ENCODE data around the gene CARHSP1. TPM values are rescaled to one million over a fixed set of nuclear protein-coding genes. Genes with fewer than 3 reads are reported as not detected.

The CARHSP1 gene
- total and polyA plus RNA-seq, 4 donors, result 68.4 to 148 (median 102) TPM

DNA sequence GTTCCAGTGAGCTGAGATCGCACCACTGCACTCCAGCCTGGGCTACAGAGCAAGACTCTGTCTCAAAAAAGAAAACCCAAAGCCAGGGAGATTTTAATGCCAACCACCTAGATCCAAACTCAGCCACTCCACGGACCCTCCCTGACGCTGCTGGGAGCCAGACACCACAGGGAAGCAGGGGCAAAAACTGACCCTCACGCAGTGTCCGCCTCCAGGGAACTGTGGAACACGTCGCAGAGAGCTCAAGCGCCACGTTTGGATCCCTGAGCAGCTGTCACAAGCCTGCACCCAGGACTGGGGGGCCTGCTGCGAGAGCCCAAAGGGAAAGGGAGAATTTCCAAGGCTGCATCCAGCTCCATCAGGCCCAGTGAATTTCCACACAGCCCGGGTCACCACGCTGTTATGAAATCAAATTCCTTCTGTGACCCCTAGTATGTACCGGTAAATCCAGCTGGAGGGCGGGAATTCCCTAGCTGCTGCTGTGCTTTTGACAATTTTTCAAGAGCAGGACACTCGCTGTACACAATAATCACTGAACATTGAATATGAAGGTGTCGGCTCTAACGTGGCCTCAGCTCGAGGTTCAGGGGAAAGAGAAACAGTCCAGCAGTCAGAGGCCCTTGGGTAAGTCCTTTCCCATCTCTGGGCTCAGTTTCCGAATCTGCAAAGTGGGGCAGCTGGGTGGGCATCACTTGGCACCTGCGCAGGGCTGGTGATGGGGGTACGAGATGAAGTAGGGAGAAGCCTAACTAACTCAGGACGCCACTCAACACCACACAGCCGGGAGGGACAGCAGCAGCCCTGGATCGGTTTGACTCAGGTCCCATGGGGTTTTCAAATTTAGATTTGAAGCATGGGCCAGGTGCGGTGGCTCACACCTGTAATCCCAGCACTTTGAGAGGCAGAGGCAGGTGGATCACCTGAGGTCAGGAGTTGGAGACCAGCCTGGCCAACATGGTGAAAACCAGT, 8.6 kb downstream of the CARHSP1 start:
- DNase-seq, result peak in 2 of 3 donors; percentile 50 to 61
- H3K27ac ChIP-seq (ENCODE audit: low read depth in 1 of 2, low read length in 1 of 2), result peak overlapping the region in 1 of 2 donors; percentile 72
- no peaks in the 10 kb centered on the region for H3K9me3 ChIP-seq (ENCODE audit: control insufficient read depth in 4 of 4, insufficient read depth in 3 of 4, low read length in 3 of 4)
- H3K4me3 ChIP-seq, result no peak overlapping the region
- TF ChIP-seq, protein P1, sequence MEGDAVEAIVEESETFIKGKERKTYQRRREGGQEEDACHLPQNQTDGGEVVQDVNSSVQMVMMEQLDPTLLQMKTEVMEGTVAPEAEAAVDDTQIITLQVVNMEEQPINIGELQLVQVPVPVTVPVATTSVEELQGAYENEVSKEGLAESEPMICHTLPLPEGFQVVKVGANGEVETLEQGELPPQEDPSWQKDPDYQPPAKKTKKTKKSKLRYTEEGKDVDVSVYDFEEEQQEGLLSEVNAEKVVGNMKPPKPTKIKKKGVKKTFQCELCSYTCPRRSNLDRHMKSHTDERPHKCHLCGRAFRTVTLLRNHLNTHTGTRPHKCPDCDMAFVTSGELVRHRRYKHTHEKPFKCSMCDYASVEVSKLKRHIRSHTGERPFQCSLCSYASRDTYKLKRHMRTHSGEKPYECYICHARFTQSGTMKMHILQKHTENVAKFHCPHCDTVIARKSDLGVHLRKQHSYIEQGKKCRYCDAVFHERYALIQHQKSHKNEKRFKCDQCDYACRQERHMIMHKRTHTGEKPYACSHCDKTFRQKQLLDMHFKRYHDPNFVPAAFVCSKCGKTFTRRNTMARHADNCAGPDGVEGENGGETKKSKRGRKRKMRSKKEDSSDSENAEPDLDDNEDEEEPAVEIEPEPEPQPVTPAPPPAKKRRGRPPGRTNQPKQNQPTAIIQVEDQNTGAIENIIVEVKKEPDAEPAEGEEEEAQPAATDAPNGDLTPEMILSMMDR (IDR thresholded peaks at IDR 0.05; ENCODE audit: control extremely low read depth, extremely low read depth), result no peak
- H3K36me3 ChIP-seq (ENCODE audit: control insufficient read depth in 4 of 4, insufficient read depth in 4 of 4, low read length in 4 of 4), result peaks cover 0 to 34% (median 24%) of the 10 kb centered on the region in 4 donors
- no peak overlapping the region for H3K9ac ChIP-seq (ENCODE audit: insufficient read depth in 1 of 2, low read length in 2 of 2)
- ATAC-seq (ENCODE audit: insufficient read depth, low FRiP score), result no peak
- WGBS, 2 donors, result 63 to 71% methylated on average over 25 of the region's 25 CpGs
- H3K27me3 ChIP-seq (ENCODE audit: control insufficient read depth in 3 of 3, insufficient read depth in 3 of 3, low read length in 2 of 3), result no peaks in the 10 kb centered on the region
- peaks cover 0 to 45% (median 13%) of the 10 kb centered on the region in 5 donors for H3K4me1 ChIP-seq (ENCODE audit: control insufficient read depth in 5 of 5, insufficient read depth in 5 of 5, low read length in 5 of 5)

DNA sequence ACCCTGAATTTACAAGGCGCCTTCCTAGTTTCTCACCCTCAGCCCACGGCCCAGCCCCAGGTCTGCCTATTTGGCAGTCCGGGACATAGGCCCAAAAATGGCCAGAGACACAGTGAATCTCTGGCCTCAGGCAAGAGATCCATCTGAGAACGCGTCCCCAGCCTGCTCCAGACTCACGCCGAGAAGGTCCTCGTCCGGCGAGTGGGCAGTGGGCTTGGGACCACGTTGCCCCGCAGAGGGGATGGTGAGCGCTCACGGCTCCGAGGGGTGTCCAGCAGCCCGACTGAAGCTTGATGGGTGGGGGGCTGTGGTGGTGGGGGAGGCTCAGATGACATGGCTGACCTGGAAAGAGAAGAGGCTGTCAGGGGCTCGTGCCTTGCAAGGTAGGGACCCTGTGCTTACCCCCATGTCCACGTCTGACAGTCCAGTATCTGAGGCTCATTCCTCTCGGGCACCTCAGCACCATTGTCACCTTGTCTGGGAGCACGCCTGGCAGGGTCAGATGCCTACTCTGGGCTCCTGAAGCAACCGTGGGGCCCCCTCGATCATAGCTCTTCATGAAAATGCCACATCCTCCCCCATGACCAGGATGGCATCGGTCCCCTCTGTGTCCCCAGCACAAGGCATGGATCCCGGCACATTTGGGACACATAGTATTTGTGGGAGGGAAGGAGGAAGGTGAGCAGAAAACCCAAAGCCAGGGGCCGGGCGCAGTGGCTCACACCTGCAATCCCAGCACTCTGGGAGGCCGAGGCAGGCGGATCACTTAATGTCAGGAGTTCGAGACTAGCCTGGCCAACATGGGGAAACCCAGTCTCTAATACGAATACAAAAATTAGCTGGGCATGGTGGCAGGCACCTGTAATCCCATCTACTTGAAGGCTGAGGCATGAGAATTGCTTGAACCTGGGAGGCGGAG, 9.6 kb downstream of the CARHSP1 start:
- H3K27ac ChIP-seq (ENCODE audit: low read depth in 1 of 2, low read length in 1 of 2), result peak overlapping the region in 1 of 2 donors; percentile 72
- peaks cover 0 to 39% (median 9%) of the 10 kb centered on the region in 5 donors for H3K4me1 ChIP-seq (ENCODE audit: control insufficient read depth in 5 of 5, insufficient read depth in 5 of 5, low read length in 5 of 5)
- H3K9ac ChIP-seq (ENCODE audit: insufficient read depth in 1 of 2, low read length in 2 of 2), result no peak overlapping the region
- no peaks in the 10 kb centered on the region for H3K9me3 ChIP-seq (ENCODE audit: control insufficient read depth in 4 of 4, insufficient read depth in 3 of 4, low read length in 3 of 4)
- 92 to 93% methylated on average over 31 of the region's 31 CpGs for WGBS, 2 donors
- H3K27me3 ChIP-seq (ENCODE audit: control insufficient read depth in 3 of 3, insufficient read depth in 3 of 3, low read length in 2 of 3), result no peaks in the 10 kb centered on the region
- DNase-seq (no peak), ATAC-seq (ENCODE audit: insufficient read depth, low FRiP score) (no peak)
- TF ChIP-seq, protein P1 (IDR thresholded peaks at IDR 0.05; ENCODE audit: control extremely low read depth, extremely low read depth), result no peak
- H3K36me3 ChIP-seq (ENCODE audit: control insufficient read depth in 4 of 4, insufficient read depth in 4 of 4, low read length in 4 of 4), result peaks cover 0 to 41% (median 29%) of the 10 kb centered on the region in 4 donors
- H3K4me3 ChIP-seq, result no peak overlapping the region

DNA sequence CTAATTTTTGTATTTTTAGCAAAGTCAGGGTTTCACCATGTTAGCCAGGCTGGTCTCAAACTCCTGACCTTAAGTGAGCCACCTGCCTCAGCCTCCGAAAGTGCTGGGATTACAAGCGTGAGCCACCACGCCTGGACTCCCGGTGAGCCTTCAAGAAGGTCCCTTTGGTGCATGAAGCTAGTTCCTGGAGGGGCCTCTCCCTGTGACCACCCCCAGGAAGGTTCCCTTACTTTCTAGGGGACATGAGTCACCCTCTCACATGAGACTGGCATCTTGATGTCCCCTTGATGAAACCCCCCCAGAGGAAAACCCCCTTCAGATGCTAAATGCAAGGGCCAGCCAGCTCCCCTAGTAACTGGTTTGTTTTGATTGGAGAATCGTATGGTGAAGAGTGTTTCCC, 12.8 kb downstream of the CARHSP1 start:
- Histone ChIP-seq H3K36me3 (ENCODE audit: control insufficient read depth in 4 of 4, insufficient read depth in 4 of 4, low read length in 4 of 4) (peaks cover 0 to 49% (median 35%) of the 10 kb centered on the region in 4 donors), H3K4me3 (no peak overlapping the region), H3K27me3 (ENCODE audit: control insufficient read depth in 3 of 3, insufficient read depth in 3 of 3, low read length in 2 of 3) (no peaks in the 10 kb centered on the region), H3K27ac (ENCODE audit: low read depth in 1 of 2, low read length in 1 of 2) (peak overlapping the region in 1 of 2 donors; percentile 49), H3K4me1 (ENCODE audit: control insufficient read depth in 5 of 5, insufficient read depth in 5 of 5, low read length in 5 of 5) (peaks cover 0 to 16% (median 0%) of the 10 kb centered on the region in 5 donors), H3K9ac (ENCODE audit: insufficient read depth in 1 of 2, low read length in 2 of 2) (no peak overlapping the region), H3K9me3 (ENCODE audit: control insufficient read depth in 4 of 4, insufficient read depth in 3 of 4, low read length in 3 of 4) (no peaks in the 10 kb centered on the region)
- ATAC-seq (ENCODE audit: insufficient read depth, low FRiP score) (no peak), DNase-seq (no peak)
- TF ChIP-seq, protein P1 (IDR thresholded peaks at IDR 0.05; ENCODE audit: control extremely low read depth, extremely low read depth), result no peak
- WGBS, 2 donors, result 54 to 63% methylated on average over 5 of the region's 5 CpGs

Data from lung (tissue), 12 donors.